ENCODE measurements around the gene EGF. TPM values are rescaled to one million over a fixed set of nuclear protein-coding genes. Genes with fewer than 3 reads are reported as not detected.

Gene EGF
- total RNA-seq, 2 donors from 2014 or later: 14.6 to 33.7 TPM

GRCh38 chr4:109969919-109970318, 57.2 kb downstream of the EGF start:
- Mint-ChIP-seq H3K4me1 (peaks cover 32% of the 10 kb centered on the region), H3K27me3 (ENCODE audit: insufficient read depth) (no peaks in the 10 kb centered on the region), H3K27ac (no peak overlapping the region), H3K36me3 (ENCODE audit: low read depth) (peaks cover 9% of the 10 kb centered on the region), H3K4me3 (no peak overlapping the region), H3K9me3 (no peaks in the 10 kb centered on the region)
- Histone ChIP-seq H3K4me3 (ENCODE audit: low read length) (no peak overlapping the region), H3K27me3 (ENCODE audit: control insufficient read depth, insufficient read depth, low read length, poor library complexity, severe bottlenecking) (no peaks in the 10 kb centered on the region), H3K9ac (ENCODE audit: extremely low read depth, low read length, poor library complexity, severe bottlenecking) (no peak overlapping the region), H3K27ac (ENCODE audit: low read depth, low read length) (no peak overlapping the region), H3K36me3 (ENCODE audit: control insufficient read depth, insufficient read depth, low read length) (peaks cover 10% of the 10 kb centered on the region), H3K9me3 (ENCODE audit: control insufficient read depth, low read length) (no peaks in the 10 kb centered on the region), H3K4me1 (ENCODE audit: control insufficient read depth, insufficient read depth, low read length) (peaks cover 7% of the 10 kb centered on the region)
- 95 to 100% methylated on average over 2 to 6 of the region's 6 CpGs for WGBS, 2 experiments (ENCODE audit: insufficient coverage in 1 of 2, insufficient read length in 1 of 2)
- no peak for TF ChIP-seq CTCF (conservative IDR thresholded peaks at IDR 0.05)
- no peak for DNase-seq

- WGBS, 2 experiments (ENCODE audit: insufficient coverage in 1 of 2, insufficient read length in 1 of 2): 59 to 84% methylated on average over 4 to 5 of the region's 5 CpGs
- H3K36me3 ChIP-seq (ENCODE audit: control insufficient read depth, insufficient read depth, low read length): peaks cover 4% of the 10 kb centered on the region
- Mint-ChIP-seq H3K27me3 (ENCODE audit: insufficient read depth) (no peaks in the 10 kb centered on the region), H3K27ac (no peak overlapping the region), H3K36me3 (ENCODE audit: low read depth) (peaks cover 9% of the 10 kb centered on the region), H3K9me3 (no peaks in the 10 kb centered on the region), H3K4me1 (peaks cover 22% of the 10 kb centered on the region), H3K4me3 (no peak overlapping the region)
- no peak overlapping the region for H3K9ac ChIP-seq (ENCODE audit: extremely low read depth, low read length, poor library complexity, severe bottlenecking)
- no peaks in the 10 kb centered on the region for H3K9me3 ChIP-seq (ENCODE audit: control insufficient read depth, low read length)
- peaks cover 7% of the 10 kb centered on the region for H3K4me1 ChIP-seq (ENCODE audit: control insufficient read depth, insufficient read depth, low read length)
- no peaks in the 10 kb centered on the region for H3K27me3 ChIP-seq (ENCODE audit: control insufficient read depth, insufficient read depth, low read length, poor library complexity, severe bottlenecking)
- H3K27ac ChIP-seq (ENCODE audit: low read depth, low read length): no peak overlapping the region
- no peak for DNase-seq
- peak; percentile 40 for TF ChIP-seq CTCF (conservative IDR thresholded peaks at IDR 0.05)
- no peak overlapping the region for H3K4me3 ChIP-seq (ENCODE audit: low read length)
Measured at GRCh38 chr4:109972786-109973528, 60.3 kb downstream of the EGF start.

GRCh38 chr4:109973529-109973905, 60.8 kb downstream of the EGF start:
- Histone ChIP-seq H3K27ac (ENCODE audit: low read depth, low read length) (no peak overlapping the region), H3K36me3 (ENCODE audit: control insufficient read depth, insufficient read depth, low read length) (no peaks in the 10 kb centered on the region), H3K4me1 (ENCODE audit: control insufficient read depth, insufficient read depth, low read length) (peaks cover 10% of the 10 kb centered on the region), H3K9ac (ENCODE audit: extremely low read depth, low read length, poor library complexity, severe bottlenecking) (no peak overlapping the region), H3K4me3 (ENCODE audit: low read length) (no peak overlapping the region), H3K9me3 (ENCODE audit: control insufficient read depth, low read length) (no peaks in the 10 kb centered on the region), H3K27me3 (ENCODE audit: control insufficient read depth, insufficient read depth, low read length, poor library complexity, severe bottlenecking) (no peaks in the 10 kb centered on the region)
- Mint-ChIP-seq H3K4me1 (peaks cover 24% of the 10 kb centered on the region), H3K9me3 (no peaks in the 10 kb centered on the region), H3K27ac (no peak overlapping the region), H3K36me3 (ENCODE audit: low read depth) (peaks cover 9% of the 10 kb centered on the region), H3K4me3 (no peak overlapping the region), H3K27me3 (ENCODE audit: insufficient read depth) (no peaks in the 10 kb centered on the region)
- WGBS, 2 experiments (ENCODE audit: insufficient coverage in 1 of 2, insufficient read length in 1 of 2): 14 to 35% methylated on average over 1 to 2 of the region's 2 CpGs
- TF ChIP-seq CTCF (conservative IDR thresholded peaks at IDR 0.05): no peak
- no peak for DNase-seq

Measured in endodermal cell (in vitro differentiated cells).